GM23338 (cell line): Measurements from ENCODE around the gene ZDHHC6. TPM values are rescaled to one million over a fixed set of nuclear protein-coding genes. Genes with fewer than 3 reads are reported as not detected.

Source experiments
- ATAC-seq: fragments of 200-7000 bp; cut with Tn5 transposase; 3 replicates; pipeline ENCODE4 v1.9.1; 2020
- DNase-seq: peaks from one replicate; pipeline ENCODE4 v3.0.0-alpha.2; 2015; ENCODE audit warnings: low spot score
- H2AFZ ChIP-seq: fragments of 200-600 bp; sonication (generic); 2 replicates; pipeline ENCODE4 v1.8.0; 2016; ENCODE audit warnings: antibody characterized with exemption, mild to moderate bottlenecking, moderate library complexity
- H3F3A ChIP-seq: fragments of 200-600 bp; sonication (generic); replicated peaks from 2 replicates; pipeline ENCODE4 v1.8.0; 2017; ENCODE audit warnings: antibody characterized with exemption, mixed run types, low read depth
- H3K27ac ChIP-seq: fragments of 200-600 bp; sonication (generic); 2 replicates; pipeline ENCODE4 v1.6.1; 2016; ENCODE audit warnings: low read depth
- H3K27me3 ChIP-seq: fragments of 200-600 bp; sonication (generic); 2 replicates; pipeline ENCODE4 v1.8.0; 2016; ENCODE audit warnings: mild to moderate bottlenecking, mixed run types, moderate library complexity; ENCODE audit not compliant: insufficient read depth
- H3K36me3 ChIP-seq: fragments of 200-600 bp; sonication (generic); 2 replicates; pipeline ENCODE4 v1.8.0; 2016; ENCODE audit warnings: mild to moderate bottlenecking; ENCODE audit not compliant: insufficient read depth
- H3K4me1 ChIP-seq: fragments of 200-600 bp; sonication (generic); 2 replicates; pipeline ENCODE4 v1.8.0; 2016; ENCODE audit warnings: mild to moderate bottlenecking, moderate library complexity; ENCODE audit not compliant: insufficient read depth
- H3K4me2 ChIP-seq: fragments of 200-600 bp; sonication (generic); 2 replicates; pipeline ENCODE4 v1.7.1; 2017; ENCODE audit warnings: mixed run types
- H3K4me3 ChIP-seq: fragments of 200-600 bp; sonication (generic); 2 replicates; pipeline ENCODE4 v1.6.1; 2016; ENCODE audit warnings: mixed run types
- H3K79me2 ChIP-seq: fragments of 200-600 bp; sonication (generic); replicated peaks from 2 replicates; pipeline ENCODE4 v1.8.0; 2017; ENCODE audit warnings: mild to moderate bottlenecking; ENCODE audit not compliant: insufficient read depth
- H3K9me2 ChIP-seq: fragments of 200-600 bp; sonication (generic); 2 replicates; pipeline ENCODE4 v1.8.0; 2017; ENCODE audit not compliant: insufficient read depth
- H4K20me1 ChIP-seq: fragments of 200-600 bp; sonication (generic); replicated peaks from 2 replicates; pipeline ENCODE4 v1.8.0; 2017; ENCODE audit warnings: mild to moderate bottlenecking; ENCODE audit not compliant: insufficient read depth
- H3K27ac Mint-ChIP-seq: 2 replicates; pipeline ENCODE4 v1.8.0; 2020; ENCODE audit warnings: inconsistent platforms, mild to moderate bottlenecking, moderate library complexity, mixed read lengths
- H3K27me3 Mint-ChIP-seq: 3 replicates; pipeline ENCODE4 v1.8.0; 2022; ENCODE audit warnings: low read depth, mild to moderate bottlenecking, moderate library complexity, mixed read lengths, inconsistent platforms; ENCODE audit not compliant: insufficient read depth, poor library complexity
- H3K36me3 Mint-ChIP-seq: 3 replicates; pipeline ENCODE4 v1.8.0; 2021; ENCODE audit warnings: low read depth, mild to moderate bottlenecking, inconsistent platforms, moderate library complexity, mixed read lengths
- H3K4me1 Mint-ChIP-seq: 3 replicates; pipeline ENCODE4 v1.8.0; 2020; ENCODE audit warnings: mild to moderate bottlenecking, inconsistent platforms, mixed read lengths
- H3K4me3 Mint-ChIP-seq: 3 replicates; pipeline ENCODE4 v1.8.0; 2021; ENCODE audit warnings: moderate library complexity, mild to moderate bottlenecking, inconsistent platforms, mixed read lengths
- H3K9me3 Mint-ChIP-seq: 3 replicates; pipeline ENCODE4 v1.8.0; 2020; ENCODE audit warnings: moderate library complexity, mild to moderate bottlenecking, inconsistent platforms, mixed read lengths
- CREB1 ChIP-seq: fragments of 250-450 bp; sonication (Bioruptor Pico); IDR thresholded peaks from 2 replicates; pipeline ENCODE4 v1.5.0; 2020; ENCODE audit warnings: low read depth, mild to moderate bottlenecking, moderate library complexity
- CTCF ChIP-seq, 2 experiments: fragments of 200-600 bp in 1 of 2; sonication (generic) in 1 of 2; conservative IDR thresholded peaks; 2 replicates each; pipeline versions ENCODE4 v1.5.1 to v1.6.1; 2016 to 2017; ENCODE audit warnings: antibody characterized with exemption in 2 of 2, low read depth in 2 of 2, mild to moderate bottlenecking in 2 of 2, moderate library complexity in 1 of 2
- EZH2 ChIP-seq: fragments of 200-600 bp; sonication (generic); IDR thresholded peaks from one replicate; pipeline ENCODE4 v1.8.0; 2017; ENCODE audit warnings: antibody characterized with exemption, mild to moderate bottlenecking, low read depth; ENCODE audit not compliant: unreplicated experiment
- EZH2phosphoT487 ChIP-seq: fragments of 200-600 bp; sonication (generic); IDR thresholded peaks from one replicate; pipeline ENCODE4 v1.8.1; 2018; ENCODE audit warnings: antibody characterized with exemption; ENCODE audit not compliant: unreplicated experiment
- JUNB ChIP-seq: IDR thresholded peaks from one replicate; pipeline ENCODE4 v1.6.1; 2016; ENCODE audit warnings: antibody characterized with exemption; ENCODE audit not compliant: unreplicated experiment
- NANOG ChIP-seq: IDR thresholded peaks from 2 replicates; pipeline ENCODE4 v1.6.1; 2016; ENCODE audit warnings: antibody characterized with exemption, borderline replicate concordance
- POLR2AphosphoS5 ChIP-seq: IDR thresholded peaks from 2 replicates; pipeline ENCODE4 v1.6.1; 2016; ENCODE audit warnings: antibody characterized with exemption, low read depth
- REST ChIP-seq: IDR thresholded peaks from one replicate; pipeline ENCODE4 v1.6.1; 2018; ENCODE audit warnings: antibody characterized with exemption; ENCODE audit not compliant: unreplicated experiment
- STAT1 ChIP-seq: IDR thresholded peaks from one replicate; pipeline ENCODE4 v1.6.1; 2016; ENCODE audit warnings: antibody characterized with exemption; ENCODE audit not compliant: unreplicated experiment
- ZNF114 ChIP-seq: fragments of 250-450 bp; sonication (Bioruptor Pico); IDR thresholded peaks from 2 replicates; pipeline ENCODE4 v1.5.0; 2020; ENCODE audit warnings: mild to moderate bottlenecking, moderate library complexity
- ZNF331 ChIP-seq: fragments of 250-450 bp; sonication (Bioruptor Pico); IDR thresholded peaks from 2 replicates; pipeline ENCODE4 v1.5.0; 2020; ENCODE audit warnings: low read depth, mild to moderate bottlenecking, moderate library complexity
- polyA plus RNA-seq: library from polyadenylated mRNA; unstranded; fragments of >200 nt; fragmentation: Nextera tagmentation; extraction: Ambion mirVana; gene quantifications from 2 replicates; pipeline ENCODE4 v1.2.1, GENCODE V29; 2016
- total RNA-seq: library from RNA; depleted of rRNA; stranded (reverse); fragments of >200 nt; shearing (Covaris generic); gene quantifications from 2 replicates; pipeline ENCODE4 v1.2.3, GENCODE V29; 2014
- TF ChIP-seq, protein P1 (sequence below): fragments of 250-450 bp; sonication (Bioruptor Pico); IDR thresholded peaks from 2 replicates; pipeline ENCODE4 v1.5.0; 2020; ENCODE audit warnings: mild to moderate bottlenecking, moderate library complexity
- TF ChIP-seq, protein P2 (sequence below): IDR thresholded peaks from 2 replicates; pipeline ENCODE4 v1.6.1; 2016; ENCODE audit warnings: antibody characterized with exemption

The ZDHHC6 gene
- total and polyA plus RNA-seq, 2 experiments from 2014 or later: 24.6 to 33.7 TPM

GRCh38 chr10:112491144-112491543, 44.4 kb upstream of the ZDHHC6 start:
- Mint-ChIP-seq H3K9me3 (no peaks in the 10 kb centered on the region), H3K36me3 (no peaks in the 10 kb centered on the region), H3K4me1 (peaks cover 14% of the 10 kb centered on the region; the same call in 2 of the 3 replicates), H3K27ac (0 out of 2 replicates have a peak overlapping the region, but pooled peaks have one; percentile 8), H3K27me3 (no peaks in the 10 kb centered on the region), H3K4me3 (no peak overlapping the region)
- Histone ChIP-seq H3K27ac (no peak overlapping the region), H3K79me2 (0 out of 2 replicates have a peak, but pooled peaks cover 11% of the 10 kb centered on the region), H3F3A (no peaks in the 10 kb centered on the region), H3K27me3 (no peaks in the 10 kb centered on the region), H3K36me3 (no peaks in the 10 kb centered on the region), H3K4me3 (no peak overlapping the region), H3K4me1 (peaks cover 10% of the 10 kb centered on the region; the same call in 1 of the 2 replicates), H3K4me2 (no peak overlapping the region), H2AFZ (no peak overlapping the region), H3K9me2 (no peaks in the 10 kb centered on the region), H4K20me1 (no peaks in the 10 kb centered on the region)
- DNase-seq (no peak), ATAC-seq (no peak)
- no peak for TF ChIP-seq CTCF (conservative IDR thresholded peaks at IDR 0.05; ENCODE audit: low read depth in 2 of 2)
- no peak for TF ChIP-seq REST
- no peak for TF ChIP-seq EZH2phosphoT487
- TF ChIP-seq CREB1 (CRISPR knock-in tag): no peak
- TF ChIP-seq, protein P1, sequence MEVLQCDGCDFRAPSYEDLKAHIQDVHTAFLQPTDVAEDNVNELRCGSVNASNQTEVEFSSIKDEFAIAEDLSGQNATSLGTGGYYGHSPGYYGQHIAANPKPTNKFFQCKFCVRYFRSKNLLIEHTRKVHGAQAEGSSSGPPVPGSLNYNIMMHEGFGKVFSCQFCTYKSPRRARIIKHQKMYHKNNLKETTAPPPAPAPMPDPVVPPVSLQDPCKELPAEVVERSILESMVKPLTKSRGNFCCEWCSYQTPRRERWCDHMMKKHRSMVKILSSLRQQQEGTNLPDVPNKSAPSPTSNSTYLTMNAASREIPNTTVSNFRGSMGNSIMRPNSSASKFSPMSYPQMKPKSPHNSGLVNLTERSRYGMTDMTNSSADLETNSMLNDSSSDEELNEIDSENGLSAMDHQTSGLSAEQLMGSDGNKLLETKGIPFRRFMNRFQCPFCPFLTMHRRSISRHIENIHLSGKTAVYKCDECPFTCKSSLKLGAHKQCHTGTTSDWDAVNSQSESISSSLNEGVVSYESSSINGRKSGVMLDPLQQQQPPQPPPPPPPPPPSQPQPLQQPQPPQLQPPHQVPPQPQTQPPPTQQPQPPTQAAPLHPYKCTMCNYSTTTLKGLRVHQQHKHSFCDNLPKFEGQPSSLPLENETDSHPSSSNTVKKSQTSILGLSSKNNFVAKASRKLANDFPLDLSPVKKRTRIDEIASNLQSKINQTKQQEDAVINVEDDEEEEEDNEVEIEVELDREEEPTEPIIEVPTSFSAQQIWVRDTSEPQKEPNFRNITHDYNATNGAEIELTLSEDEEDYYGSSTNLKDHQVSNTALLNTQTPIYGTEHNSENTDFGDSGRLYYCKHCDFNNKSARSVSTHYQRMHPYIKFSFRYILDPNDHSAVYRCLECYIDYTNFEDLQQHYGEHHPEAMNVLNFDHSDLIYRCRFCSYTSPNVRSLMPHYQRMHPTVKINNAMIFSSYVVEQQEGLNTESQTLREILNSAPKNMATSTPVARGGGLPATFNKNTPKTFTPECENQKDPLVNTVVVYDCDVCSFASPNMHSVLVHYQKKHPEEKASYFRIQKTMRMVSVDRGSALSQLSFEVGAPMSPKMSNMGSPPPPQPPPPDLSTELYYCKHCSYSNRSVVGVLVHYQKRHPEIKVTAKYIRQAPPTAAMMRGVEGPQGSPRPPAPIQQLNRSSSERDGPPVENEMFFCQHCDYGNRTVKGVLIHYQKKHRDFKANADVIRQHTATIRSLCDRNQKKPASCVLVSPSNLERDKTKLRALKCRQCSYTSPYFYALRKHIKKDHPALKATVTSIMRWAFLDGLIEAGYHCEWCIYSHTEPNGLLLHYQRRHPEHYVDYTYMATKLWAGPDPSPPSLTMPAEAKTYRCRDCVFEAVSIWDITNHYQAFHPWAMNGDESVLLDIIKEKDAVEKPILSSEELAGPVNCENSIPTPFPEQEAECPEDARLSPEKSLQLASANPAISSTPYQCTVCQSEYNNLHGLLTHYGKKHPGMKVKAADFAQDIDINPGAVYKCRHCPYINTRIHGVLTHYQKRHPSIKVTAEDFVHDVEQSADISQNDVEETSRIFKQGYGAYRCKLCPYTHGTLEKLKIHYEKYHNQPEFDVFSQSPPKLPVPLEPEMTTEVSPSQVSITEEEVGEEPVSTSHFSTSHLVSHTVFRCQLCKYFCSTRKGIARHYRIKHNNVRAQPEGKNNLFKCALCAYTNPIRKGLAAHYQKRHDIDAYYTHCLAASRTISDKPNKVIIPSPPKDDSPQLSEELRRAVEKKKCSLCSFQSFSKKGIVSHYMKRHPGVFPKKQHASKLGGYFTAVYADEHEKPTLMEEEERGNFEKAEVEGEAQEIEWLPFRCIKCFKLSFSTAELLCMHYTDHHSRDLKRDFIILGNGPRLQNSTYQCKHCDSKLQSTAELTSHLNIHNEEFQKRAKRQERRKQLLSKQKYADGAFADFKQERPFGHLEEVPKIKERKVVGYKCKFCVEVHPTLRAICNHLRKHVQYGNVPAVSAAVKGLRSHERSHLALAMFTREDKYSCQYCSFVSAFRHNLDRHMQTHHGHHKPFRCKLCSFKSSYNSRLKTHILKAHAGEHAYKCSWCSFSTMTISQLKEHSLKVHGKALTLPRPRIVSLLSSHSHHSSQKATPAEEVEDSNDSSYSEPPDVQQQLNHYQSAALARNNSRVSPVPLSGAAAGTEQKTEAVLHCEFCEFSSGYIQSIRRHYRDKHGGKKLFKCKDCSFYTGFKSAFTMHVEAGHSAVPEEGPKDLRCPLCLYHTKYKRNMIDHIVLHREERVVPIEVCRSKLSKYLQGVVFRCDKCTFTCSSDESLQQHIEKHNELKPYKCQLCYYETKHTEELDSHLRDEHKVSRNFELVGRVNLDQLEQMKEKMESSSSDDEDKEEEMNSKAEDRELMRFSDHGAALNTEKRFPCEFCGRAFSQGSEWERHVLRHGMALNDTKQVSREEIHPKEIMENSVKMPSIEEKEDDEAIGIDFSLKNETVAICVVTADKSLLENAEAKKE (CRISPR knock-in tag): no peak
- no peak for TF ChIP-seq ZNF114 (CRISPR knock-in tag)
- no peak for TF ChIP-seq POLR2AphosphoS5
- TF ChIP-seq NANOG: no peak
- TF ChIP-seq ZNF331 (CRISPR knock-in tag): no peak
- no peak for TF ChIP-seq STAT1
- no peak for TF ChIP-seq EZH2
- TF ChIP-seq, protein P2, sequence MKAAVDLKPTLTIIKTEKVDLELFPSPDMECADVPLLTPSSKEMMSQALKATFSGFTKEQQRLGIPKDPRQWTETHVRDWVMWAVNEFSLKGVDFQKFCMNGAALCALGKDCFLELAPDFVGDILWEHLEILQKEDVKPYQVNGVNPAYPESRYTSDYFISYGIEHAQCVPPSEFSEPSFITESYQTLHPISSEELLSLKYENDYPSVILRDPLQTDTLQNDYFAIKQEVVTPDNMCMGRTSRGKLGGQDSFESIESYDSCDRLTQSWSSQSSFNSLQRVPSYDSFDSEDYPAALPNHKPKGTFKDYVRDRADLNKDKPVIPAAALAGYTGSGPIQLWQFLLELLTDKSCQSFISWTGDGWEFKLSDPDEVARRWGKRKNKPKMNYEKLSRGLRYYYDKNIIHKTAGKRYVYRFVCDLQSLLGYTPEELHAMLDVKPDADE: no peak
- TF ChIP-seq JUNB: no peak
